Activated CD8-positive, alpha-beta T cell treated with anti-CD3 and anti-CD28 coated beads for 36 hours (primary cell): ENCODE data around the gene GRXCR2. TPM values are rescaled to one million over a fixed set of nuclear protein-coding genes. Genes with fewer than 3 reads are reported as not detected.

Experiments
- ATAC-seq: fragments of 200-7000 bp; cut with Tn5 transposase; one replicate; pipeline ENCODE4 v1.10.0; 2021; ENCODE audit warnings: mild to moderate bottlenecking, moderate library complexity
- CTCF ChIA-PET: fragments of 350-600 bp; sonication (Branson Sonifier 250); formaldehyde crosslinking; loops from one replicate; lab custom pipeline; 2021; ENCODE audit warnings: antibody characterized with exemption; lab: Charles Lee
- POLR2A ChIA-PET: fragments of 350-600 bp; sonication (Branson Sonifier 250); formaldehyde crosslinking; loops from one replicate; lab custom pipeline; 2021; ENCODE audit warnings: antibody characterized with exemption; lab: Charles Lee
- DNase-seq: peaks from one replicate; pipeline ENCODE4 v3.0.0-alpha.2; 2020
- H3K27ac Mint-ChIP-seq: one replicate; pipeline ENCODE4 v1.8.0; 2021; ENCODE audit warnings: mild to moderate bottlenecking, mixed read lengths
- H3K27me3 Mint-ChIP-seq: one replicate; pipeline ENCODE4 v1.8.0; 2021; ENCODE audit warnings: mixed read lengths
- H3K36me3 Mint-ChIP-seq: one replicate; pipeline ENCODE4 v1.8.0; 2021; ENCODE audit warnings: low read depth, mixed read lengths
- H3K4me1 Mint-ChIP-seq: one replicate; pipeline ENCODE4 v1.8.0; 2021; ENCODE audit warnings: low read depth, mixed read lengths
- H3K4me3 Mint-ChIP-seq: one replicate; pipeline ENCODE4 v1.8.0; 2021; ENCODE audit warnings: mild to moderate bottlenecking, moderate library complexity, mixed read lengths
- H3K9me3 Mint-ChIP-seq: one replicate; pipeline ENCODE4 v1.8.0; 2021; ENCODE audit warnings: mixed read lengths
- CTCF ChIP-seq: fragments of 200-600 bp; IDR thresholded peaks from one replicate; pipeline ENCODE4 v1.8.0; 2022; ENCODE audit warnings: antibody characterized with exemption, mild to moderate bottlenecking
- intact Hi-C: fragments of 100-400 bp; cut with micrococcal nuclease; formaldehyde crosslinking; loops from one replicate; pipeline ENCODE4 v1.10.0; 2022
- total RNA-seq, 2 experiments: library from RNA; stranded (reverse); gene quantifications; one replicate each; pipeline ENCODE4 v1.2.3, GENCODE V29; 2021

The GRXCR2 gene
- total RNA-seq, 2 experiments from 2014 or later: not detected

- H3K9me3 Mint-ChIP-seq: no peaks in the 10 kb centered on the region
- H3K27ac Mint-ChIP-seq: no peak overlapping the region
- no peaks in the 10 kb centered on the region for H3K4me1 Mint-ChIP-seq
- POLR2A ChIA-PET: no interaction called here
- CTCF ChIA-PET: no interaction called here
- no peak overlapping the region for H3K4me3 Mint-ChIP-seq
- ATAC-seq (no peak), DNase-seq (no peak)
- H3K36me3 Mint-ChIP-seq: no peaks in the 10 kb centered on the region
- peaks cover 1% of the 10 kb centered on the region for H3K27me3 Mint-ChIP-seq
- intact Hi-C loops: no loop called here
- TF ChIP-seq CTCF: no peak
Measured at GRCh38 chr5:145918397-145918796, 45.6 kb upstream of the GRXCR2 start.

GRCh38 chr5:145917288-145917687 is 44.5 kb upstream of the GRXCR2 start:
- Mint-ChIP-seq H3K27me3 (peaks cover 1% of the 10 kb centered on the region), H3K36me3 (no peaks in the 10 kb centered on the region), H3K27ac (no peak overlapping the region), H3K9me3 (no peaks in the 10 kb centered on the region), H3K4me1 (no peaks in the 10 kb centered on the region), H3K4me3 (no peak overlapping the region)
- DNase-seq (no peak), ATAC-seq (no peak)
- POLR2A ChIA-PET: no interaction called here
- intact Hi-C loops: no loop called here
- CTCF ChIA-PET: no interaction called here
- no peak for TF ChIP-seq CTCF

- no peak for DNase-seq
- Mint-ChIP-seq H3K27ac (no peak overlapping the region), H3K4me1 (no peaks in the 10 kb centered on the region), H3K9me3 (no peaks in the 10 kb centered on the region), H3K36me3 (no peaks in the 10 kb centered on the region), H3K4me3 (no peak overlapping the region), H3K27me3 (peaks cover 1% of the 10 kb centered on the region)
- ATAC-seq: no peak
- intact Hi-C loops: no loop called here
- ChIA-PET CTCF (interaction anchor here (0.8 kb wide), 1 partner anchor 10 kb away, joined by 3 read pairs; no protein-coding TSS in a partner anchor), POLR2A (no interaction called here)
- TF ChIP-seq CTCF: no peak
Measured at GRCh38 chr5:145915970-145916638, 43.3 kb upstream of the GRXCR2 start.

- DNase-seq: no peak
- Mint-ChIP-seq H3K4me1 (no peaks in the 10 kb centered on the region), H3K27ac (no peak overlapping the region), H3K4me3 (no peak overlapping the region), H3K27me3 (no peaks in the 10 kb centered on the region), H3K9me3 (no peaks in the 10 kb centered on the region), H3K36me3 (no peaks in the 10 kb centered on the region)
- POLR2A ChIA-PET: no interaction called here
- no peak for TF ChIP-seq CTCF
- CTCF ChIA-PET: interaction anchor here (0.7 kb wide), 1 partner anchor 9 kb away, joined by 3 read pairs; no protein-coding TSS in a partner anchor
- intact Hi-C loops: no loop called here
- ATAC-seq: no peak
Measured at GRCh38 chr5:145913701-145914100, 40.9 kb upstream of the GRXCR2 start.

- H3K4me3 Mint-ChIP-seq: no peak overlapping the region
- ATAC-seq (no peak), DNase-seq (no peak)
- H3K4me1 Mint-ChIP-seq: no peaks in the 10 kb centered on the region
- intact Hi-C loops: no loop called here
- POLR2A ChIA-PET: no interaction called here
- no peak overlapping the region for H3K27ac Mint-ChIP-seq
- no peak for TF ChIP-seq CTCF
- H3K27me3 Mint-ChIP-seq: no peaks in the 10 kb centered on the region
- H3K36me3 Mint-ChIP-seq: no peaks in the 10 kb centered on the region
- H3K9me3 Mint-ChIP-seq: no peaks in the 10 kb centered on the region
- CTCF ChIA-PET: no interaction called here
Measured at GRCh38 chr5:145912594-145912993, 39.8 kb upstream of the GRXCR2 start.
